ENCODE measurements around the gene AFF3. TPM values are rescaled to one million over a fixed set of nuclear protein-coding genes. Genes with fewer than 3 reads are reported as not detected.

Gene AFF3
- total RNA-seq, 1 experiment from 2014 or later = 0.61 TPM

- ATAC-seq (no peak), DNase-seq (ENCODE audit: low read depth, low spot score) (no peak)
- H3K4me3 ChIP-seq (replicated peaks in 1 of 2; ENCODE audit: low read depth in 1 of 2, low read length in 2 of 2) = no peak overlapping the region
- no peaks in the 10 kb centered on the region for H4K20me1 ChIP-seq (ENCODE audit: insufficient read depth)
- no TSS peak for BruUV-seq (replicated peaks)
- H3K9me2 ChIP-seq (ENCODE audit: insufficient read depth) = no peaks in the 10 kb centered on the region
- H3K4me1 ChIP-seq (ENCODE audit: control insufficient read depth in 1 of 2, insufficient read depth in 2 of 2, low read length in 2 of 2) = no peaks in the 10 kb centered on the region
- H3K36me3 ChIP-seq (ENCODE audit: control insufficient read depth in 1 of 2, insufficient read depth in 2 of 2, low read length in 2 of 2) = no peaks in the 10 kb centered on the region
- H3K27ac ChIP-seq (ENCODE audit: low read depth, low read length) = no peak overlapping the region
- H3K9ac ChIP-seq (ENCODE audit: low read length) = no peak overlapping the region
- peaks cover 50% of the 10 kb centered on the region for H3K27me3 ChIP-seq (ENCODE audit: insufficient read depth, low read length)
- ChIA-PET RAD21 (ENCODE audit: low non-redundant PET in 1 of 2, low total read pairs in 2 of 2, uncharacterized antibody in 2 of 2, unreplicated experiment in 2 of 2) (no interaction called here), POLR2A (no interaction called here), CTCF (no interaction called here)
- no peaks in the 10 kb centered on the region for H3K9me3 ChIP-seq (ENCODE audit: control insufficient read depth in 1 of 2, insufficient read depth in 1 of 2, low read depth in 1 of 2, low read length in 2 of 2)
- no peaks in the 10 kb centered on the region for H3K79me2 ChIP-seq (ENCODE audit: insufficient read depth, low read length)
- intact Hi-C loops (cut with micrococcal nuclease) = no loop called here
- TF ChIP-seq EZH2 (IDR thresholded peaks at IDR 0.05) (no peak), CEBPB (IDR thresholded peaks at IDR 0.05; ENCODE audit: low read depth) (no peak), JUND (IDR thresholded peaks at IDR 0.05) (no peak), ZBTB33 (IDR thresholded peaks at IDR 0.05; ENCODE audit: extremely low read depth, insufficient replicate concordance, low read length) (no peak), FOSL1 (IDR thresholded peaks at IDR 0.05; ENCODE audit: low read depth) (no peak), ZNF274 (IDR thresholded peaks at IDR 0.05; ENCODE audit: low read depth, low read length) (no peak)
- H2AFZ ChIP-seq (ENCODE audit: low read depth, low read length, poor library complexity, severe bottlenecking) = no peak overlapping the region
- no peak overlapping the region for H3K4me2 ChIP-seq (ENCODE audit: low read length)
Measured at GRCh38 chr2:99780276-99780675, 362.1 kb downstream of the AFF3 start.

- no peak for ATAC-seq
- H3K27me3 ChIP-seq (ENCODE audit: insufficient read depth, low read length) = peaks cover 42% of the 10 kb centered on the region
- POLR2A ChIA-PET = no interaction called here
- no peak for TF ChIP-seq YY1 (IDR thresholded peaks at IDR 0.05; ENCODE audit: extremely low read depth, insufficient replicate concordance, low read depth, low read length)
- no peak for TF ChIP-seq POLR2A (IDR thresholded peaks at IDR 0.05; ENCODE audit: borderline replicate concordance, extremely low read depth, insufficient read depth, insufficient read length)
- TF ChIP-seq FOSL1 (IDR thresholded peaks at IDR 0.05; ENCODE audit: low read depth) = no peak
- TF ChIP-seq JUND (IDR thresholded peaks at IDR 0.05) = no peak
- TF ChIP-seq EZH2phosphoT487 (IDR thresholded peaks at IDR 0.05; ENCODE audit: borderline replicate concordance) = no peak
- no peak for TF ChIP-seq EGR1 (IDR thresholded peaks at IDR 0.05; ENCODE audit: low read depth)
- no peak for TF ChIP-seq CEBPB (IDR thresholded peaks at IDR 0.05; ENCODE audit: low read depth)
- no peak for TF ChIP-seq ATF3 (IDR thresholded peaks at IDR 0.05)
- no peak for TF ChIP-seq SRF (IDR thresholded peaks at IDR 0.05; ENCODE audit: low read depth)
- TF ChIP-seq RAD21 (IDR thresholded peaks at IDR 0.05; ENCODE audit: low read depth) = no peak
- TF ChIP-seq CBX3 (IDR thresholded peaks at IDR 0.05; ENCODE audit: low read depth) = no peak
- no peak for TF ChIP-seq ZFX (IDR thresholded peaks at IDR 0.05)
- no peak for TF ChIP-seq POLR2AphosphoS5 (IDR thresholded peaks at IDR 0.05; ENCODE audit: low read depth, low read length)
- no peak for TF ChIP-seq REST (IDR thresholded peaks at IDR 0.05; ENCODE audit: low read depth)
- TF ChIP-seq MAX (IDR thresholded peaks at IDR 0.05) = no peak
Measured at GRCh38 chr2:99779276-99779675, 363.1 kb downstream of the AFF3 start.

More at GRCh38 chr2:99779276-99779675, 363.1 kb downstream of the AFF3 start:
- H3K4me2 ChIP-seq (ENCODE audit: low read length) = no peak overlapping the region
- no peaks in the 10 kb centered on the region for H3K9me2 ChIP-seq (ENCODE audit: insufficient read depth)
- intact Hi-C loops (cut with micrococcal nuclease) = no loop called here
- no TSS peak for BruUV-seq (replicated peaks)
- H2AFZ ChIP-seq (ENCODE audit: low read depth, low read length, poor library complexity, severe bottlenecking) = no peak overlapping the region
- RAD21 ChIA-PET (ENCODE audit: low non-redundant PET in 1 of 2, low total read pairs in 2 of 2, uncharacterized antibody in 2 of 2, unreplicated experiment in 2 of 2) = no interaction called here
- H3K36me3 ChIP-seq (ENCODE audit: control insufficient read depth in 1 of 2, insufficient read depth in 2 of 2, low read length in 2 of 2) = no peaks in the 10 kb centered on the region
- H4K20me1 ChIP-seq (ENCODE audit: insufficient read depth) = no peaks in the 10 kb centered on the region
- no peaks in the 10 kb centered on the region for H3K79me2 ChIP-seq (ENCODE audit: insufficient read depth, low read length)
- H3K9ac ChIP-seq (ENCODE audit: low read length) = no peak overlapping the region
- no peaks in the 10 kb centered on the region for H3K9me3 ChIP-seq (ENCODE audit: control insufficient read depth in 1 of 2, insufficient read depth in 1 of 2, low read depth in 1 of 2, low read length in 2 of 2)
- H3K27ac ChIP-seq (ENCODE audit: low read depth, low read length) = no peak overlapping the region
- no peak overlapping the region for H3K4me3 ChIP-seq (replicated peaks in 1 of 2; ENCODE audit: low read depth in 1 of 2, low read length in 2 of 2)
- no peaks in the 10 kb centered on the region for H3K4me1 ChIP-seq (ENCODE audit: control insufficient read depth in 1 of 2, insufficient read depth in 2 of 2, low read length in 2 of 2)
- CTCF ChIA-PET = no interaction called here
- DNase-seq (ENCODE audit: low read depth, low spot score) = no peak

Data from HCT116 (cell line).